BE2C (cell line): ENCODE measurements around the gene DESI1.
"Not testable (repeated sequence)": the region's sequence is repeated elsewhere in the genome, so short reads cannot be mapped to it uniquely, and the experiment has no call there.

Experiments used
- DNase-seq: peaks from one replicate; pipeline ENCODE4 v3.0.0-alpha.2; 2020
- H3K27me3 ChIP-seq: fragments of 250-450 bp; sonication (Bioruptor Pico); 2 replicates; pipeline ENCODE4 v1.5.1; 2020; ENCODE audit warnings: mild to moderate bottlenecking
- H3K36me3 ChIP-seq: fragments of 250-450 bp; sonication (Bioruptor Pico); 2 replicates; pipeline ENCODE4 v1.5.1; 2020; ENCODE audit warnings: mild to moderate bottlenecking
- H3K4me1 ChIP-seq: fragments of 250-450 bp; sonication (Bioruptor Pico); 2 replicates; pipeline ENCODE4 v1.5.1; 2020
- H3K4me3 ChIP-seq: 2 replicates; pipeline ENCODE4 v1.5.1; 2011; ENCODE audit warnings: low read depth, low read length
- H3K9me3 ChIP-seq: fragments of 250-450 bp; sonication (Bioruptor Pico); 2 replicates; pipeline ENCODE4 v1.5.1; 2020
- TF ChIP-seq, protein P1 (sequence below): IDR thresholded peaks from 2 replicates; pipeline ENCODE4 v1.5.1; 2012; ENCODE audit warnings: mild to moderate bottlenecking, low read depth, low read length

DESI1 gene

DNA sequence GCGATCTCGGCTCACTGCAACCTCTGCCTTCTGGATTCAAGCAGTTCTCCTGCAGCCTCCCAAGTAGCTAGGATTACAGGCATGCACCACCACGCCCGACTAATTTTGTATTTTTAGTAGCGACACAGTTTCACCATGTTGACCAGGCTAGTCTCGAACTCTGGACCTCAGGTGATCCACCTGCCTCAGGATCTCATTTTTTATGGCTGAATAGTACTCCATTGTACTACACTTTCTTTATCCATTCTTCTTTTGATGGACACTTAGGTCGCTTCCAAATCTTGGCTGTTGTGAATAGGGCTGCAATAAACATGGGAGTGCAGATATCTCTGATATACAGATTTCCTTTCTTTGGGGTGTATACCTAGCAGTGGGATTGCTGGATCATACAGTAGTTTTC is 21.0 kb upstream of the DESI1 start:
- Histone ChIP-seq H3K4me3 (no peak overlapping the region), H3K9me3 (no peaks in the 10 kb centered on the region), H3K36me3 (peaks cover 84% of the 10 kb centered on the region), H3K4me1 (no peaks in the 10 kb centered on the region), H3K27me3 (no peaks in the 10 kb centered on the region)
- DNase-seq: no peak
- TF ChIP-seq, protein P1, sequence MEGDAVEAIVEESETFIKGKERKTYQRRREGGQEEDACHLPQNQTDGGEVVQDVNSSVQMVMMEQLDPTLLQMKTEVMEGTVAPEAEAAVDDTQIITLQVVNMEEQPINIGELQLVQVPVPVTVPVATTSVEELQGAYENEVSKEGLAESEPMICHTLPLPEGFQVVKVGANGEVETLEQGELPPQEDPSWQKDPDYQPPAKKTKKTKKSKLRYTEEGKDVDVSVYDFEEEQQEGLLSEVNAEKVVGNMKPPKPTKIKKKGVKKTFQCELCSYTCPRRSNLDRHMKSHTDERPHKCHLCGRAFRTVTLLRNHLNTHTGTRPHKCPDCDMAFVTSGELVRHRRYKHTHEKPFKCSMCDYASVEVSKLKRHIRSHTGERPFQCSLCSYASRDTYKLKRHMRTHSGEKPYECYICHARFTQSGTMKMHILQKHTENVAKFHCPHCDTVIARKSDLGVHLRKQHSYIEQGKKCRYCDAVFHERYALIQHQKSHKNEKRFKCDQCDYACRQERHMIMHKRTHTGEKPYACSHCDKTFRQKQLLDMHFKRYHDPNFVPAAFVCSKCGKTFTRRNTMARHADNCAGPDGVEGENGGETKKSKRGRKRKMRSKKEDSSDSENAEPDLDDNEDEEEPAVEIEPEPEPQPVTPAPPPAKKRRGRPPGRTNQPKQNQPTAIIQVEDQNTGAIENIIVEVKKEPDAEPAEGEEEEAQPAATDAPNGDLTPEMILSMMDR: no peak

DNA sequence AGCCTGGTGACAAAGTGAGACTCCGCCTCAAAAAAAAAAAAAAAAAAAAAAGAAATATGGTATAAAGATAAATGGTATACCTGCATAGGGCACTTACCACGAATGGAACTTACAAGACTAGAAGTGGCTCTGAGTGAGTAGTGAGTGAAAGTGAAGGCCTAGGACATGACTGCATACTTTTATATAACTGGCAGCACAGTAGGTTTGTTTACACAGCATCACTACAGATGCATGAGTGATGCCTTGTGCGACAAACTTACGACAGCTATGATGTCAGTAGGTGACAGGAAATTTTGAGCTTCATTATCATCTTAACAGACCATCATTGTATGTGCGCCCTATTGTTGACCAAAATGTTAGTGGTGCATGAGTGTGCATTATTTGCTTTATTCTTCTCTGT is 17.9 kb upstream of the DESI1 start:
- TF ChIP-seq, protein P1: no peak
- H3K27me3 ChIP-seq: no peaks in the 10 kb centered on the region
- DNase-seq: no peak
- peaks cover 93% of the 10 kb centered on the region for H3K36me3 ChIP-seq
- H3K4me1 ChIP-seq: no peaks in the 10 kb centered on the region
- H3K4me3 ChIP-seq: no peak overlapping the region
- H3K9me3 ChIP-seq: no peaks in the 10 kb centered on the region

DNA sequence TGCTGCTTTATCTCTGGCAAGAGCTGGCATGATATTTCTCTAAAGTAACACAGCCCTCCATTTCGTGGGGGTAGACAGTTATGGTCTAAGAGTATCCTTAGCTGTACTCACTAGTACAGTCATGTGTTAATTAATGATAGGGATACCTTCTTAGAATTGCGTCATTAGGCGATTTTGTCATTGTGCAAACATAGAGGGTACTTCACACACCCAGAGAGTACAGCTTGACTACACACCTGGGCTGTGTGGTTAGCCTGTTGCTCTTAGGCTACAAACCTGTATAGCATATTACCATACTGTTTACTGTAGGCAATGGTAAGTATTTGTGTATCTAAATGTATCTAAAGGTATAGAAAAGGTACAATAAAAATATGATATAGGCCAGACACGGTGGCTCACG is 17.3 kb upstream of the DESI1 start:
- no peaks in the 10 kb centered on the region for H3K4me1 ChIP-seq
- peaks cover 96% of the 10 kb centered on the region for H3K36me3 ChIP-seq
- no peak for DNase-seq
- H3K27me3 ChIP-seq: no peaks in the 10 kb centered on the region
- TF ChIP-seq, protein P1: no peak
- H3K4me3 ChIP-seq: no peak overlapping the region
- H3K9me3 ChIP-seq: no peaks in the 10 kb centered on the region

DNA sequence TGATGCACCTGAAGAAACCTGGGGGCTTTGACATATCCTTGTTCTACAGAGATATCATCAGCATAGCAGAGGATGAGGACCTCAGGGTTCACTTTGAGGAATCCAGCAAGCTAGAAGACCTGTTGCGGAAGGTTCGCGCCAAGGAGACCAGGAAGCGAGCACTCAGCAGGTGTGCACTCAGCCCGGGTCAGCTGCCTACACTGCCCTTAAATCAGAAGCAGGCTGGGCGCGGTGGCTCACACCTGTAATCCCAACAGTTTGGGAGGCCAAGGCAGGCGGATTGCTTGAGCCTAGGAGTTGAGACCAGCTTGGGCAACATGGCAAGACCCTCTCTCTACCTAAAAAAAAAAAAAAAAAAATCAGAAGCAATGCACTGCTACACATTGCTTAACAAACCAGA is 16.8 kb upstream of the DESI1 start:
- peaks cover 92% of the 10 kb centered on the region for H3K36me3 ChIP-seq
- not testable (repeated sequence) for H3K27me3 ChIP-seq, H3K9me3 ChIP-seq

DNA sequence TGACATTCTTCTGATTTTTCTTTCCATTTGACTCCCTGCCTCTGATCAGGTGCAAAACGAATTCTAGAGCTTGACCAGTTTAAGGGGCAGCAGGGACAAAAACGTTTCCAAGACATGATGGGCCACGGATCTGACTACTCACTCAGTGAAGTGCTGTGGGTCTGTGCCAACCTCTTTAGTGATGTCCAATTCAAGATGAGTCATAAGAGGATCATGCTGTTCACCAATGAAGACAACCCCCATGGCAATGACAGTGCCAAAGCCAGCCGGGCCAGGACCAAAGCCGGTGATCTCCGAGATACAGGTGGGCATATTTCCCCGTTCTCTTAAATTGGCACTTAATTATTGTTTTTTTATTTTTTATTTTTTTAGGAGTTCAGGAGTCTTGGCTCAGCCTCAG is 15.6 kb upstream of the DESI1 start:
- no peak for DNase-seq
- Histone ChIP-seq H3K4me3 (no peak overlapping the region), H3K27me3 (no peaks in the 10 kb centered on the region), H3K9me3 (no peaks in the 10 kb centered on the region), H3K4me1 (no peaks in the 10 kb centered on the region), H3K36me3 (peaks cover 89% of the 10 kb centered on the region)
- TF ChIP-seq, protein P1: no peak

More for the DNA sequence above, 16.8 kb upstream of the DESI1 start:
- not testable (repeated sequence) for H3K4me1 ChIP-seq, DNase-seq, H3K4me3 ChIP-seq

DNA sequence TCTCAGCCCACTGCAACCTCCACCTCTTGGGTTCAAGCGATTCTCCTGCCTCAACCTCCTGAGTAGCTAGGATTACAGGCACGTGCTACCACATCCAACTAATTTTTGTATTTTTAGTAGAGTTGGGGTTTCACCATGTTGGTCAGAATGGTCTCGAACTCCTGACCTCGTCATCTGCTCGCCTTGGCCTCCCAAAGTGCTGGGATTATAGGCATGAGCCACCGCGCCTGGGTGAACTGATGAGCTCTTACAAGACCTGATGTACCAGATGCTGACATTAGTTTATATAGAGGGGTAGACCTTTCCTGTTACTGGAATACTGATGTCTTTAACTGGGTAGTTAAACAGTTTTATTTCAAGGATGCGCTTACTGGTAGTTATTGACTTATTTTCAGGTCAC is 13.8 kb upstream of the DESI1 start:
- not testable (repeated sequence) for H3K27me3 ChIP-seq, DNase-seq, H3K4me1 ChIP-seq, H3K4me3 ChIP-seq, H3K9me3 ChIP-seq
- H3K36me3 ChIP-seq: peaks cover 83% of the 10 kb centered on the region

DNA sequence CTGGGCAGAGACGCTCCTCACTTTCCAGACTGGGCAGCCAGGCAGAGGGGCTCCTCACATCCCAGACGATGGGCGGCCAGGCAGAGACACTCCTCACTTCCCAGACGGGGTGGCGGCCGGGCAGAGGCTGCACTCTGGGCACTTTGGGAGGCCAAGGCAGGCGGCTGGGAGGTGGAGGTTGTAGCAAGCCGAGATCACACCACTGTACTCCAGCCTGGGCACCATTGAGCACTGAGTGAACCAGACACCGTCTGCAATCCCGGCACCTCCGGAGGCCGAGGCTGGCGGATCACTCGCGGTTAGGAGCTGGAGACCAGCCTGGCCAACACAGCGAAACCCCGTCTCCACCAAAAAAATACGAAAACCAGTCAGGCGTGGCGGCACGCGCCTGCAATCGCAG is 10.8 kb upstream of the DESI1 start:
- H3K36me3 ChIP-seq: peaks cover 87% of the 10 kb centered on the region
- H3K9me3 ChIP-seq, H3K27me3 ChIP-seq, H3K4me1 ChIP-seq, DNase-seq, H3K4me3 ChIP-seq: not testable (repeated sequence)

DNA sequence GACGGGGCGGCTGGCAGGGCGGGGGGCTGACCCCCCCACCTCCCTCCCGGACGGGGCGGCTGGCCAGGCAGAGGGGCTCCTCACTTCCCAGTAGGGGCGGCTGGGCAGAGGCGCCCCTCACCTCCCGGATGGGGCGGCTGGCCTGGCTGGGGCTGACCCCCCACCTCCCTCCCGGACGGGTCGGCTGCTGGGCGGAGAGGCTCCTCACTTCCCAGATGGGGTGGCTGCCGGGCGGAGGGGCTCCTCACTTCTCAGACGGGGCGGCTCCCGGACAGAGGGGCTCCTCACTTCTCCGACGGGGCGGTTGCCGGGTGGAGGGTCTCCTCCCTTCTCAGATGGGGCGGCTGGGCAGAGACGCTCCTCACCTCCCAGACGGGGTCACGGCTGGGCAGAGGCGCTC is 10.3 kb upstream of the DESI1 start:
- H3K36me3 ChIP-seq: peaks cover 87% of the 10 kb centered on the region
- not testable (repeated sequence) for H3K4me3 ChIP-seq

More for the DNA sequence above, 10.3 kb upstream of the DESI1 start:
- not testable (repeated sequence) for H3K9me3 ChIP-seq, H3K27me3 ChIP-seq, H3K4me1 ChIP-seq, DNase-seq
